Neural cell (in vitro differentiated cells): ENCODE results near the gene CDK5RAP1. TPM values are rescaled to one million over a fixed set of nuclear protein-coding genes. Genes with fewer than 3 reads are reported as not detected.
"Not testable (repeated sequence)": the region's sequence is repeated elsewhere in the genome, so short reads cannot be mapped to it uniquely, and the experiment has no call there.

Experiments used
- H2AFZ ChIP-seq: fragments of 200-600, 300-800 bp; sonication (generic), shearing (Covaris generic); 2 replicates; pipeline ENCODE4 v1.6.0; 2014; ENCODE audit warnings: low read depth, mild to moderate bottlenecking, antibody characterized with exemption, low read length, moderate library complexity
- H3F3A ChIP-seq: fragments of 200-600 bp; shearing (Covaris generic); 2 replicates; pipeline ENCODE4 v1.6.1; 2016; ENCODE audit warnings: mild to moderate bottlenecking, moderate library complexity, mixed read lengths, antibody characterized with exemption, low read length; ENCODE audit not compliant: insufficient read depth, poor library complexity, severe bottlenecking
- H3K27ac ChIP-seq: fragments of 200-600, 300-800 bp; sonication (generic), shearing (Covaris generic); 2 replicates; pipeline ENCODE4 v1.5.1; 2014; ENCODE audit warnings: mild to moderate bottlenecking, low read length, moderate library complexity
- H3K27me3 ChIP-seq: fragments of 300-800, 200-600 bp; sonication (generic), shearing (Covaris generic); 2 replicates; pipeline ENCODE4 v1.6.0; 2014; ENCODE audit warnings: mild to moderate bottlenecking, low read depth, low read length, moderate library complexity; ENCODE audit not compliant: insufficient read depth
- H3K36me3 ChIP-seq: fragments of 300-800, 200-600 bp; sonication (generic), shearing (Covaris generic); 2 replicates; pipeline ENCODE4 v1.5.1; 2014; ENCODE audit warnings: mild to moderate bottlenecking, antibody characterized with exemption, low read length, moderate library complexity; ENCODE audit not compliant: insufficient read depth
- H3K4me2 ChIP-seq: fragments of 300-800, 200-600 bp; sonication (generic), shearing (Covaris generic); 2 replicates; pipeline ENCODE4 v1.6.0; 2014; ENCODE audit warnings: mild to moderate bottlenecking, low read length
- H3K4me3 ChIP-seq: fragments of 300-800, 200-600 bp; sonication (generic), shearing (Covaris generic); 2 replicates; pipeline ENCODE4 v1.5.1; 2014; ENCODE audit warnings: mild to moderate bottlenecking, low read length, moderate library complexity
- H3K79me2 ChIP-seq: fragments of 200-600 bp; shearing (Covaris generic); replicated peaks from 2 replicates; pipeline ENCODE4 v1.6.0; 2014; ENCODE audit warnings: mild to moderate bottlenecking, low read length, moderate library complexity; ENCODE audit not compliant: insufficient read depth
- H3K9ac ChIP-seq: fragments of 300-800, 200-600 bp; sonication (generic), shearing (Covaris generic); 2 replicates; pipeline ENCODE4 v1.6.1; 2016; ENCODE audit warnings: mild to moderate bottlenecking, low read length, mixed read lengths
- H3K9me2 ChIP-seq: fragments of 200-600 bp; shearing (Covaris generic); 2 replicates; pipeline ENCODE4 v1.6.1; 2016; ENCODE audit warnings: mild to moderate bottlenecking, low read length, mixed read lengths; ENCODE audit not compliant: insufficient read depth
- H3K9me3 ChIP-seq: fragments of 200-600, 300-800 bp; sonication (generic), shearing (Covaris generic); 2 replicates; pipeline ENCODE4 v1.6.1; 2016; ENCODE audit warnings: mild to moderate bottlenecking, mixed run types, low read length, moderate library complexity, mixed read lengths
- H4K20me1 ChIP-seq: fragments of 200-600 bp; shearing (Covaris generic); 2 replicates; pipeline ENCODE4 v1.6.1; 2016; ENCODE audit warnings: mild to moderate bottlenecking, mixed run types; ENCODE audit not compliant: insufficient read depth
- CTCF ChIP-seq: fragments of 450-650 bp; IDR thresholded peaks from 2 replicates; pipeline ENCODE4 v1.5.1; 2014; ENCODE audit warnings: antibody characterized with exemption, mild to moderate bottlenecking, moderate library complexity; ENCODE audit not compliant: poor library complexity, severe bottlenecking
- EP300 ChIP-seq: fragments of 450-650 bp; conservative IDR thresholded peaks from 2 replicates; pipeline ENCODE4 v1.6.1; 2014; ENCODE audit warnings: antibody characterized with exemption, mild to moderate bottlenecking, moderate library complexity; ENCODE audit not compliant: poor library complexity, severe bottlenecking
- EZH2 ChIP-seq: fragments of 200-600, 300-800 bp; shearing (Covaris generic), sonication (generic); IDR thresholded peaks from 2 replicates; pipeline ENCODE4 v1.6.1; 2014; ENCODE audit warnings: antibody characterized with exemption, low read length, borderline replicate concordance, mild to moderate bottlenecking; ENCODE audit not compliant: insufficient read depth, poor library complexity, severe bottlenecking
- MXI1 ChIP-seq: fragments of 450-650 bp; conservative IDR thresholded peaks from 2 replicates; pipeline ENCODE4 v1.6.1; 2014; ENCODE audit warnings: antibody characterized with exemption, mild to moderate bottlenecking; ENCODE audit not compliant: poor library complexity, severe bottlenecking
- RAD21 ChIP-seq: fragments of 450-650 bp; conservative IDR thresholded peaks from 2 replicates; pipeline ENCODE4 v1.6.1; 2014; ENCODE audit warnings: antibody characterized with exemption, mild to moderate bottlenecking, moderate library complexity
- REST ChIP-seq: IDR thresholded peaks from 2 replicates; pipeline ENCODE4 v1.6.1; 2012; ENCODE audit warnings: borderline replicate concordance
- SMC3 ChIP-seq: fragments of 450-650 bp; conservative IDR thresholded peaks from 2 replicates; pipeline ENCODE4 v1.6.1; 2014; ENCODE audit warnings: antibody characterized with exemption, mild to moderate bottlenecking, moderate library complexity; ENCODE audit not compliant: poor library complexity
- TAF1 ChIP-seq: IDR thresholded peaks from 2 replicates; pipeline ENCODE4 v1.6.1; 2012; ENCODE audit warnings: low read depth
- polyA plus RNA-seq: library from polyadenylated mRNA; depleted of rRNA; stranded (reverse); fragments of >200 nt; gene quantifications from 2 replicates; pipeline ENCODE4 v1.2.3, GENCODE V29; 2014

CDK5RAP1 gene
- polyA plus RNA-seq, 1 donor from 2014 or later: 47.2 TPM

GRCh38 chr20:33433465-33434234, 32.3 kb upstream of the CDK5RAP1 start:
- no peak for TF ChIP-seq RAD21
- no peak for TF ChIP-seq EP300
- no peak for TF ChIP-seq REST
- TF ChIP-seq TAF1: no peak
- no peak for TF ChIP-seq EZH2
- no peak for TF ChIP-seq CTCF
- no peak for TF ChIP-seq SMC3
- no peak for TF ChIP-seq MXI1
- Histone ChIP-seq H3K9me3 (no peaks in the 10 kb centered on the region), H3K4me3 (no peak overlapping the region), H4K20me1 (no peaks in the 10 kb centered on the region), H3K27me3 (no peaks in the 10 kb centered on the region), H3K9ac (no peak overlapping the region), H2AFZ (no peak overlapping the region), H3K36me3 (no peaks in the 10 kb centered on the region), H3K9me2 (no peaks in the 10 kb centered on the region), H3K4me2 (no peak overlapping the region), H3K27ac (no peak overlapping the region), H3K79me2 (no peaks in the 10 kb centered on the region), H3F3A (no peaks in the 10 kb centered on the region)

- Histone ChIP-seq H4K20me1 (no peaks in the 10 kb centered on the region), H3F3A (no peaks in the 10 kb centered on the region), H3K27ac (no peak overlapping the region), H3K36me3 (no peaks in the 10 kb centered on the region), H3K9me3 (no peaks in the 10 kb centered on the region), H3K27me3 (no peaks in the 10 kb centered on the region), H3K4me3 (no peak overlapping the region), H3K9ac (no peak overlapping the region), H3K4me2 (no peak overlapping the region), H3K79me2 (no peaks in the 10 kb centered on the region), H2AFZ (no peak overlapping the region), H3K9me2 (no peaks in the 10 kb centered on the region)
- TF ChIP-seq CTCF: no peak
- TF ChIP-seq SMC3: no peak
- no peak for TF ChIP-seq EP300
- TF ChIP-seq REST: no peak
- TF ChIP-seq RAD21: no peak
- TF ChIP-seq MXI1: no peak
- no peak for TF ChIP-seq TAF1
These were observed 30.6 kb upstream of the CDK5RAP1 start for GRCh38 chr20:33431797-33432381.

- not testable (repeated sequence) for H2AFZ ChIP-seq
These were observed 22.6 kb upstream of the CDK5RAP1 start for GRCh38 chr20:33423875-33424274.

More at GRCh38 chr20:33423875-33424274, 22.6 kb upstream of the CDK5RAP1 start:
- not testable (repeated sequence) for H3F3A ChIP-seq, H3K27me3 ChIP-seq, H3K36me3 ChIP-seq, H3K4me3 ChIP-seq, H4K20me1 ChIP-seq, H3K9ac ChIP-seq, H3K4me2 ChIP-seq, H3K27ac ChIP-seq, H3K9me2 ChIP-seq, H3K79me2 ChIP-seq, H3K9me3 ChIP-seq
